K562 (cell line): ENCODE measurements around the gene TARBP2.

Experiments
- ATF1 ChIP-seq, 2 experiments: fragments of 450-650 bp in 1 of 2; IDR thresholded peaks; 2 replicates each; pipeline ENCODE4 v1.6.1; 2016; ENCODE audit warnings: missing compliant biosample characterization in 1 of 2, missing genetic modification characterization in 1 of 2
- HDAC6 ChIP-seq: IDR thresholded peaks from 2 replicates; pipeline ENCODE4 v1.6.1; 2012; ENCODE audit warnings: low read depth, mild to moderate bottlenecking, control low read depth, inconsistent platforms, low read length, moderate library complexity
- IRF2 ChIP-seq: sonication (generic); formaldehyde crosslinking; IDR thresholded peaks from 2 replicates; pipeline ENCODE4 v1.8.1; 2022; ENCODE audit warnings: mild to moderate bottlenecking, missing genetic modification reagents
- MYC ChIP-seq, 2 experiments: fragments of 250-450 bp in 1 of 2; sonication (Bioruptor Pico) in 1 of 2; IDR thresholded peaks; 2 replicates each; pipeline versions ENCODE4 v1.5.1 to v1.6.1; 2012 to 2021; ENCODE audit warnings: low read depth in 2 of 2, borderline replicate concordance in 1 of 2, improper control_type of control experiment in 1 of 2, low read length in 1 of 2, mild to moderate bottlenecking in 1 of 2, moderate library complexity in 1 of 2
- RCOR1 ChIP-seq, 2 experiments: IDR thresholded peaks; 2 replicates each; pipeline ENCODE4 v1.6.1; 2012; ENCODE audit warnings: low read depth in 2 of 2, low read length in 2 of 2, borderline replicate concordance in 1 of 2, improper control_type of control experiment in 1 of 2
- TBL1XR1 ChIP-seq, 2 experiments: IDR thresholded peaks; 2 replicates each; pipeline ENCODE4 v1.6.1; 2012; ENCODE audit warnings: improper control_type of control experiment in 2 of 2, low read length in 2 of 2, mild to moderate bottlenecking in 1 of 2
- ZNF134 ChIP-seq: fragments of 250-450 bp; sonication (Bioruptor Pico); conservative IDR thresholded peaks from 2 replicates; pipeline ENCODE4 v1.4.0; 2020
- ZNF717 ChIP-seq: fragments of 250-450 bp; sonication (Bioruptor Pico); IDR thresholded peaks from 2 replicates; pipeline ENCODE4 v1.5.0; 2021
- ZNF766 ChIP-seq: fragments of 200-800 bp; sonication (Bioruptor generic); conservative IDR thresholded peaks from 2 replicates; pipeline ENCODE4 v1.6.1; 2016; ENCODE audit warnings: missing genetic modification characterization, missing compliant biosample characterization
- TF ChIP-seq, protein P1 (sequence below): sonication (generic); formaldehyde crosslinking; IDR thresholded peaks from 2 replicates; pipeline ENCODE4 v1.8.1; 2023; ENCODE audit warnings: mild to moderate bottlenecking, missing genetic modification reagents
- TF ChIP-seq, protein P2 (sequence below), 3 experiments: IDR thresholded peaks in 2 of 3; conservative IDR thresholded peaks in 1 of 3; 2 replicates each; pipeline ENCODE4 v1.5.1; 2011 to 2012; ENCODE audit warnings: low read length in 3 of 3, mild to moderate bottlenecking in 3 of 3, control low read depth in 2 of 3, improper control_type of control experiment in 1 of 3, inconsistent platforms in 1 of 3, low read depth in 1 of 3, mixed read lengths in 1 of 3, moderate library complexity in 1 of 3; ENCODE audit not compliant: insufficient read depth in 2 of 3
- TF ChIP-seq, protein P3 (sequence below): fragments of 250-450 bp; sonication (Bioruptor Pico); IDR thresholded peaks from 2 replicates; pipeline ENCODE4 v1.4.0; 2020; ENCODE audit warnings: mild to moderate bottlenecking, moderate library complexity

DNA sequence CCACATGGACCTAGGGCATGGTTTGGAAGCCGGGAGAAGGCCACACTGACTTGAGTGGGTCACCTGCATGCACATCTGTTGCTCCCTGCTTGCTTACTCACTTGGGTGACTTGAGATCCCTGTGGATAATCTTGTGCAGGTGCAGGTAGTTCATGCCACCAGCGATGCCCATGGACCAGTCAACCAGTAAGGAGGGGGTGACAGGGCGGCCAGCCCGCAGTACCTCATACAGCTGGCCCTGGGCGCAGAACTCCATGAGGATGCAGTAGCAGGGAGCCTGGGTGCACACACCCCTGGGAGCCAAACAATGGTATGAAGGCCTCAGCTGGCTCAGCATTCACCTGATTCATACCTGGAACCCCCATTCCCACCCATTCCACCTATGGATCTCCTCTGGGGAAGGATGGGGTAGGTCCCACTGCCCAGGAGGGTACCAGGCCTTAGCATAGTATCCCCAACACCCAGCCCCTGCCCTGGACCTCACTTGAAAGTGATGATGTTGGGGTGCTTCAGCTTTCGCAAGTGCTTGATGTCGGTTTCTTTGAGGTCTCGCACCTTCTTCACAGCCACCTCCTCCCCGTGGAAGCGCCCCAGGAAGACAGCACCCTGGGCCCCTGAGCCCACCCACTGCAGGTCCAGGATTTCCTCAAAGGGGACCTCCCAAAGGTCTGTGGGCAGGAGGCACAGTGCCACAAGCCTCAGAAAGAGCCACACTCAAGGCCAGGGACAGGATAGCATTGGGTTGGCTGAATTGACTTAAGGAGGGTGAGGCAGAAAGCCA is 14.9 kb upstream of the TARBP2 start:
- TF ChIP-seq ZNF766 (no peak), TBL1XR1 (IDR thresholded peaks at IDR 0.05; ENCODE audit: low read length in 2 of 2) (no peak), ZNF134 (CRISPR knock-in tag) (no peak), MYC (IDR thresholded peaks at IDR 0.05; ENCODE audit: low read depth, low read length) (no peak), MYC (CRISPR knock-in tag; IDR thresholded peaks at IDR 0.05; ENCODE audit: borderline replicate concordance, low read depth) (no peak), HDAC6 (no peak), ZNF717 (no peak), IRF2 (CRISPR knock-in tag) (no peak), ATF1 (CRISPR knock-in tag; IDR thresholded peaks at IDR 0.05) (no peak), ATF1 (tag; IDR thresholded peaks at IDR 0.05) (no peak), RCOR1 (IDR thresholded peaks at IDR 0.05; ENCODE audit: borderline replicate concordance in 1 of 2, low read depth in 2 of 2, low read length in 2 of 2) (no peak)
- TF ChIP-seq, protein P1, sequence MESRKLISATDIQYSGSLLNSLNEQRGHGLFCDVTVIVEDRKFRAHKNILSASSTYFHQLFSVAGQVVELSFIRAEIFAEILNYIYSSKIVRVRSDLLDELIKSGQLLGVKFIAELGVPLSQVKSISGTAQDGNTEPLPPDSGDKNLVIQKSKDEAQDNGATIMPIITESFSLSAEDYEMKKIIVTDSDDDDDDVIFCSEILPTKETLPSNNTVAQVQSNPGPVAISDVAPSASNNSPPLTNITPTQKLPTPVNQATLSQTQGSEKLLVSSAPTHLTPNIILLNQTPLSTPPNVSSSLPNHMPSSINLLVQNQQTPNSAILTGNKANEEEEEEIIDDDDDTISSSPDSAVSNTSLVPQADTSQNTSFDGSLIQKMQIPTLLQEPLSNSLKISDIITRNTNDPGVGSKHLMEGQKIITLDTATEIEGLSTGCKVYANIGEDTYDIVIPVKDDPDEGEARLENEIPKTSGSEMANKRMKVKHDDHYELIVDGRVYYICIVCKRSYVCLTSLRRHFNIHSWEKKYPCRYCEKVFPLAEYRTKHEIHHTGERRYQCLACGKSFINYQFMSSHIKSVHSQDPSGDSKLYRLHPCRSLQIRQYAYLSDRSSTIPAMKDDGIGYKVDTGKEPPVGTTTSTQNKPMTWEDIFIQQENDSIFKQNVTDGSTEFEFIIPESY (CRISPR knock-in tag) = no peak
- TF ChIP-seq, protein P2, sequence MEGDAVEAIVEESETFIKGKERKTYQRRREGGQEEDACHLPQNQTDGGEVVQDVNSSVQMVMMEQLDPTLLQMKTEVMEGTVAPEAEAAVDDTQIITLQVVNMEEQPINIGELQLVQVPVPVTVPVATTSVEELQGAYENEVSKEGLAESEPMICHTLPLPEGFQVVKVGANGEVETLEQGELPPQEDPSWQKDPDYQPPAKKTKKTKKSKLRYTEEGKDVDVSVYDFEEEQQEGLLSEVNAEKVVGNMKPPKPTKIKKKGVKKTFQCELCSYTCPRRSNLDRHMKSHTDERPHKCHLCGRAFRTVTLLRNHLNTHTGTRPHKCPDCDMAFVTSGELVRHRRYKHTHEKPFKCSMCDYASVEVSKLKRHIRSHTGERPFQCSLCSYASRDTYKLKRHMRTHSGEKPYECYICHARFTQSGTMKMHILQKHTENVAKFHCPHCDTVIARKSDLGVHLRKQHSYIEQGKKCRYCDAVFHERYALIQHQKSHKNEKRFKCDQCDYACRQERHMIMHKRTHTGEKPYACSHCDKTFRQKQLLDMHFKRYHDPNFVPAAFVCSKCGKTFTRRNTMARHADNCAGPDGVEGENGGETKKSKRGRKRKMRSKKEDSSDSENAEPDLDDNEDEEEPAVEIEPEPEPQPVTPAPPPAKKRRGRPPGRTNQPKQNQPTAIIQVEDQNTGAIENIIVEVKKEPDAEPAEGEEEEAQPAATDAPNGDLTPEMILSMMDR (IDR thresholded peaks at IDR 0.05 in 2 of 3, conservative IDR thresholded peaks at IDR 0.05 in 1 of 3; ENCODE audit: insufficient read depth in 2 of 3, low read depth in 1 of 3, low read length in 3 of 3) = no peak
- TF ChIP-seq, protein P3, sequence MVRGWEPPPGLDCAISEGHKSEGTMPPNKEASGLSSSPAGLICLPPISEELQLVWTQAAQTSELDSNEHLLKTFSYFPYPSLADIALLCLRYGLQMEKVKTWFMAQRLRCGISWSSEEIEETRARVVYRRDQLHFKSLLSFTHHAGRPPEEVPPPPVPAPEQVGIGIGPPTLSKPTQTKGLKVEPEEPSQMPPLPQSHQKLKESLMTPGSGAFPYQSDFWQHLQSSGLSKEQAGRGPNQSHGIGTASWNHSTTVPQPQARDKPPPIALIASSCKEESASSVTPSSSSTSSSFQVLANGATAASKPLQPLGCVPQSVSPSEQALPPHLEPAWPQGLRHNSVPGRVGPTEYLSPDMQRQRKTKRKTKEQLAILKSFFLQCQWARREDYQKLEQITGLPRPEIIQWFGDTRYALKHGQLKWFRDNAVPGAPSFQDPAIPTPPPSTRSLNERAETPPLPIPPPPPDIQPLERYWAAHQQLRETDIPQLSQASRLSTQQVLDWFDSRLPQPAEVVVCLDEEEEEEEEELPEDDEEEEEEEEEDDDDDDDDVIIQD (CRISPR knock-in tag) = no peak
